Sigmoid colon (tissue), 7 donors: ENCODE data around the gene HOXD8. TPM values are rescaled to one million over a fixed set of nuclear protein-coding genes. Genes with fewer than 3 reads are reported as not detected.

Experiments used
- DNase-seq: peaks from one replicate; pipeline ENCODE4 v3.0.0-alpha.2; 2019
- H3K27ac ChIP-seq, 4 donors: fragments of 200-600 bp; sonication (generic); one replicate each; pipeline ENCODE4 v1.5.1; 2016 to 2019; ENCODE audit warnings: mild to moderate bottlenecking in 1 of 4
- H3K27me3 ChIP-seq, 3 donors: fragments of 200-600 bp; sonication (generic); one replicate each; pipeline ENCODE4 v1.5.1; 2019; ENCODE audit warnings: mild to moderate bottlenecking in 1 of 3
- H3K36me3 ChIP-seq, 4 donors: fragments of 200-600 bp; sonication (generic); one replicate each; pipeline ENCODE4 v1.5.1; 2016 to 2019
- H3K4me1 ChIP-seq, 4 donors: fragments of 200-600 bp; sonication (generic); one replicate each; pipeline ENCODE4 v1.5.1; 2017 to 2019
- H3K4me3 ChIP-seq, 4 donors: fragments of 200-600 bp; sonication (generic); one replicate each; pipeline ENCODE4 v1.5.1; 2017 to 2019; ENCODE audit warnings: mild to moderate bottlenecking in 2 of 4, moderate library complexity in 1 of 4
- H3K9me3 ChIP-seq, 4 donors: fragments of 200-600 bp in 3 of 4; sonication (generic) in 3 of 4; one replicate each; pipeline versions ENCODE4 v1.5.1 to v1.6.1; 2013 to 2019
- CTCF ChIP-seq, 4 experiments: fragments of 450-650 bp in 3 of 4; fragments of 200-600 bp in 1 of 4; IDR thresholded peaks; one replicate each; pipeline ENCODE4 v1.5.1; 2016 to 2019; ENCODE audit warnings: antibody characterized with exemption in 4 of 4, mild to moderate bottlenecking in 3 of 4, moderate library complexity in 2 of 4
- EP300 ChIP-seq, 4 donors: sonication (generic); formaldehyde crosslinking; IDR thresholded peaks; one replicate each; pipeline ENCODE4 v1.6.1; 2017; ENCODE audit warnings: antibody characterized with exemption in 4 of 4
- POLR2A ChIP-seq, 2 donors: fragments of 450-650 bp; IDR thresholded peaks; one replicate each; pipeline ENCODE4 v1.6.1; 2016; ENCODE audit warnings: antibody characterized with exemption in 2 of 2, mild to moderate bottlenecking in 2 of 2, moderate library complexity in 2 of 2
- POLR2AphosphoS5 ChIP-seq, 4 donors: sonication (generic); formaldehyde crosslinking; IDR thresholded peaks; one replicate each; pipeline ENCODE4 v1.6.1; 2017; ENCODE audit warnings: antibody characterized with exemption in 4 of 4
- WGBS, 2 donors: extraction: QIAGEN DNeasy Blood & Tissue Kit; methylation state at CpG; one replicate each; pipeline ENCODE4 v1.1.7; 2013; 5-methylcytosine and 5-hydroxymethylcytosine counted together
- intact Hi-C: fragments of 100-400 bp; cut with DNase I; formaldehyde crosslinking; loops from one replicate; pipeline ENCODE4 v1.15.1; 2023
- polyA plus RNA-seq, 3 donors: library from polyadenylated mRNA; stranded (reverse); fragments of 200-250 nt; gene quantifications; one replicate each; pipeline ENCODE4 v1.2.3, GENCODE V29; 2013
- total RNA-seq, 4 donors: library from RNA; depleted of rRNA; stranded (reverse); fragments of >200 nt; gene quantifications; one replicate each; pipeline ENCODE4 v1.1.0, GENCODE V29; 2016
- donor health status: healthy with polysubstance abuse.
- donor health status: Bipolar disorder and iron deficiency.
- donor health status: healthy.

Gene HOXD8
- total and polyA plus RNA-seq, 7 donors: 2.5 to 19.7 (median 10.8) TPM

DNA sequence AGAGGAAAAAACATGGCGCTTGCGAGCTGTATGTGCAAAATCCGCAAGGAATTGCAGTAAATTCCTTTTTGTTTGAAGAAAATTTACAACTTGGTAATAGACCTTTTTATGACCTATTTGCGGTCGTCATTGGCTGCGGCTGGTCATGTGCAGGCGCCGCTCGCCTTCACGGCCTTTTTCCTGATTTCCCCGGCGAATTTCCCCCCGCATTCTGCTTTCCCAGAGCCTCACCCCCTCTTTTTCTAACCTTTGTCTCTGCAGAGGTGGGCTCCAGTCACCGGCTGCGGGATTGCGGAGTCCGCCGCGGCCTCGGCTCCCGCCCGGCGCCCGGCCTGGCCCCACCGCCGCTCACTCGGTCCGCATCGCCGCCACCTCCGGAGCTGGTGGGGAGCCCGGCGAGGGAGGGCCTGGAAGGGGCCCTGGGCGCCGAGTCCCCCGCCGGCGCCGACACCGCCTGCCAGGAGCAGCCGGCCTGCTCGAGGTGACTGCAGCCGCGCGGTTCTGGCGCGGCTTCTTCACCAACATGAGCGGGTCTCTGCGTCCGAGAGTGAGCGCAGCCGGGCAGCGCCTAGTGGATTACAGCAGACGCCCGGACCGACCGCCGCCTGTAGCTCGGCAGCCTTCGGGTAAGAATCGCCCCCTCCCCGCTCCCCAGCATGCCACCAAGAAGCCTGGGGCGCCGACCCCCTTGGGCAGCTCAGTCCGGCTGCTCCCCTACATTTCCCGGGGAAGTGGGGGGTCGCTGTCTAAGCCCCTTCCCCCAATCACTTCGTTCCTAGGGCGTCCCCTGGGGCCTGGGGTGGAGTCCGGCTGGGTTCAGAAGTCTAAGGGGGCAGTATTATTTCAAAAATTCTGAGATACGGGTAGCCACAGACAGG, 7.1 kb downstream of the HOXD8 start:
- Histone ChIP-seq H3K4me1 (peaks cover 0 to 40% (median 35%) of the 10 kb centered on the region in 4 donors), H3K4me3 (peak overlapping the region; percentile 45 to 66 (median 56)), H3K27ac (peak overlapping the region; percentile 73 to 87 (median 82)), H3K36me3 (no peaks in the 10 kb centered on the region), H3K27me3 (peaks cover 6 to 93% (median 82%) of the 10 kb centered on the region in 3 donors), H3K9me3 (no peaks in the 10 kb centered on the region)
- TF ChIP-seq POLR2A (IDR thresholded peaks at IDR 0.05) (no peak), EP300 (IDR thresholded peaks at IDR 0.05) (no peak), POLR2AphosphoS5 (IDR thresholded peaks at IDR 0.05) (peak in 1 of 4 donors; percentile 4)
- 1 to 3% methylated on average over 71 of the region's 71 CpGs for WGBS, 2 donors
- intact Hi-C loops: loop anchor here (5.0 kb wide), 1 partner anchor 1011 kb away; no protein-coding TSS in a partner anchor
- DNase-seq: peak; percentile 78

GRCh38 chr2:176137252-176137580, 7.7 kb downstream of the HOXD8 start:
- H3K27ac ChIP-seq: peak overlapping the region; percentile 73 to 87 (median 82)
- peaks cover 0 to 39% (median 33%) of the 10 kb centered on the region in 4 donors for H3K4me1 ChIP-seq
- no peak for TF ChIP-seq POLR2AphosphoS5 (IDR thresholded peaks at IDR 0.05)
- 4 to 14% methylated on average over 2 of the region's 2 CpGs for WGBS, 2 donors
- peak overlapping the region; percentile 45 to 66 (median 56) for H3K4me3 ChIP-seq
- intact Hi-C loops: loop anchor here (5.0 kb wide), 1 partner anchor 1010 kb away; no protein-coding TSS in a partner anchor
- no peaks in the 10 kb centered on the region for H3K36me3 ChIP-seq
- H3K27me3 ChIP-seq: peaks cover 6 to 87% (median 76%) of the 10 kb centered on the region in 3 donors
- H3K9me3 ChIP-seq: no peaks in the 10 kb centered on the region
- DNase-seq: no peak

DNA sequence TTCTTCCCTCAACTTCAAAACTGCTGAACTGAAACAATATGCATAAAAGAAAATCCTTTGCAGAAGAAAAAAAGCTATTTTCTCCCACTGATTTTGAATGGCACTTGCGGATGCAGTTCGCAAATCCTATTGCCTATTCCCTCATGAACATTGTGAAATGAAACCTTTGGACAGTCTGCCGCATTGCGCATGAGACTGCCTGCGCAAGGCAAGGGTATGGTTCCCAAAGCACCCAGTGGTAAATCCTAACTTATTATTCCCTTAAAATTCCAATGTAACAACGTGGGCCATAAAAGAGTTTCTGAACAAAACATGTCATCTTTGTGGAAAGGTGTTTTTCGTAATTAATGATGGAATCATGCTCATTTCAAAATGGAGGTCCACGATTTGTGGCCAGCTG, 8.4 kb downstream of the HOXD8 start:
- Histone ChIP-seq H3K27me3 (peaks cover 3 to 80% (median 69%) of the 10 kb centered on the region in 3 donors), H3K9me3 (no peaks in the 10 kb centered on the region), H3K36me3 (no peaks in the 10 kb centered on the region), H3K4me3 (peak overlapping the region in 2 of 4 donors; percentile 58 to 66), H3K4me1 (peaks cover 0 to 39% (median 33%) of the 10 kb centered on the region in 4 donors), H3K27ac (peak overlapping the region; percentile 33 to 87 (median 70))
- 63 to 67% methylated on average over 8 of the region's 8 CpGs for whole genome bisulfite sequencing, 2 donors
- intact Hi-C loops: loop anchor here (5.0 kb wide), 1 partner anchor 1009 kb away; no protein-coding TSS in a partner anchor
- no peak for TF ChIP-seq EP300 (IDR thresholded peaks at IDR 0.05)
- TF ChIP-seq POLR2AphosphoS5 (IDR thresholded peaks at IDR 0.05): no peak
- no peak for TF ChIP-seq POLR2A (IDR thresholded peaks at IDR 0.05)
- no peak for TF ChIP-seq CTCF (IDR thresholded peaks at IDR 0.05)
- DNase-seq: peak; percentile 36

- intact Hi-C loops: loop anchor here (5.0 kb wide), 1 partner anchor 1009 kb away; no protein-coding TSS in a partner anchor
- Histone ChIP-seq H3K27ac (peak overlapping the region; percentile 33 to 87 (median 56)), H3K36me3 (no peaks in the 10 kb centered on the region), H3K27me3 (peaks cover 3 to 78% (median 64%) of the 10 kb centered on the region in 3 donors), H3K9me3 (no peaks in the 10 kb centered on the region), H3K4me1 (peaks cover 0 to 39% (median 31%) of the 10 kb centered on the region in 4 donors), H3K4me3 (peak overlapping the region in 2 of 4 donors; percentile 0 to 12)
- TF ChIP-seq CTCF (IDR thresholded peaks at IDR 0.05): no peak
- TF ChIP-seq POLR2AphosphoS5 (IDR thresholded peaks at IDR 0.05): no peak
- TF ChIP-seq EP300 (IDR thresholded peaks at IDR 0.05): no peak
- no peak for TF ChIP-seq POLR2A (IDR thresholded peaks at IDR 0.05)
- peak; percentile 57 for DNase-seq
- 43 to 63% methylated on average over 14 of the region's 14 CpGs for WGBS, 2 donors
Measured at GRCh38 chr2:176138526-176138922, 9.0 kb downstream of the HOXD8 start.

DNA sequence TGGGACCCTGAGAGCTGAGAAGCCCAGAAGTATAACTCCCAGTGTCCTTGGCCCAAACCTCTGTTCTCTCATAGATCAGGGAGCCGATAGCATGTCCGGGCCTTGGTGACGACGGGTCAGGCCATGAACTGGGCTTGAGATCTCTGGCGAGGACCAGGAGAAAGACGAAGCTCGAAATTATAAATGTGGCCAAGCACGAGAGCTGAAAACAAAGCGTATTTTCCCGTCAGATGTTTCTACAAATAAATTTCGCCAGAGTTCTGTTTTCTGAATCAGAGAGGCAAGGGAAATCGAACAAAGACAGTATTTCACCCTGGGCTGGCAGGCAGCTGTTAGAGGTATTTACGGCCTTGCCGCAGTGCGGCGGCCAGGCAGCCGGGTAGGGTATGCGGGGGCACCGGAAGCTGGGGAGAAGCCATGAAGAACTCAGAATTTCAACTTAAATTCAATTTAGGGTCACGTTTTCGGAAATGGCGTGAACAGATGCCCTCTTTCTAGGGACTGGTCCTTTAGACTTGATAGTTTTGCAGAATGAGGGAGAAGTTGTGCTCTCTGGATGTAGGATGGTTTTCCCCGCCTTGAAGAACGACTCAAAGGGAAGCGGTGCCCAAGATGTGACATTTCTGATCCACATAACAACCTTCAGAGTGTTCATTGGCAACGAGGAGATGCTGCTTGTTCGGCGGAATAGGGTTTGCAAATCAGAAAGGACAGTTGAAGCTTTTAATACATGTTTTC, 9.6 kb downstream of the HOXD8 start:
- peak; percentile 63 for DNase-seq
- peak overlapping the region in 3 of 4 donors; percentile 0 to 5 (median 4) for H3K4me3 ChIP-seq

More for the DNA sequence above, 9.6 kb downstream of the HOXD8 start:
- 45 to 64% methylated on average over 28 of the region's 28 CpGs for WGBS, 2 donors
- Histone ChIP-seq H3K9me3 (no peaks in the 10 kb centered on the region), H3K36me3 (no peaks in the 10 kb centered on the region), H3K4me1 (peaks cover 0 to 39% (median 30%) of the 10 kb centered on the region in 4 donors), H3K27ac (peak overlapping the region; percentile 49 to 87 (median 56)), H3K27me3 (peaks cover 3 to 73% (median 58%) of the 10 kb centered on the region in 3 donors)
- intact Hi-C loops: loop anchor here (5.0 kb wide), 1 partner anchor 1008 kb away; no protein-coding TSS in a partner anchor
- no peak for TF ChIP-seq POLR2AphosphoS5 (IDR thresholded peaks at IDR 0.05)
- no peak for TF ChIP-seq CTCF (IDR thresholded peaks at IDR 0.05)
